22Rv1 (cell line): Measurements from ENCODE around the gene RSRC1.

ENCODE experiments used
- ZFX ChIP-seq: fragments of 450-650 bp; IDR thresholded peaks from 2 replicates; pipeline ENCODE4 v1.6.1; 2017; ENCODE audit warnings: antibody characterized with exemption, borderline replicate concordance
- TF ChIP-seq, protein P1 (sequence below): fragments of 450-650 bp; IDR thresholded peaks from 2 replicates; pipeline ENCODE4 v1.5.1; 2017; ENCODE audit warnings: mild to moderate bottlenecking

DNA sequence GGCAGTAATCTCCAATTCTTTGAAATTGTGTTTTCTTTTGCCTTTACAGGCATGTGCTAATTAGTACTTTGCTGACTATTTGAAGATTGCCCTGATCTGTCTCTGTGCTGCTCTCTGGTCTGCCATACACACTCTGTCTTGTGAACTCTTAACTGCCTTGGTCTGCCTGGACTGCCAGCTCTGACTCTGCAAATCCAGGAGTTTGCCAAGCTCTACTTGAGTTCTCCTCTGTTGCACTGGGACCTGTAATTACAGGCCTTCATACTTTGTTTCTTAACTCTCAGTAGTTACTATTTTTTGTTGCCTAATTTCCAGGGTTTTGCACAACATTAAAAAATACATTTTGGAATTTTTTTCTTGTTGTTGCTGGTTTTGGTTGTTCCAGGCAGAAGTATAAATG is 155.0 kb downstream of the RSRC1 start:
- TF ChIP-seq, protein P1, sequence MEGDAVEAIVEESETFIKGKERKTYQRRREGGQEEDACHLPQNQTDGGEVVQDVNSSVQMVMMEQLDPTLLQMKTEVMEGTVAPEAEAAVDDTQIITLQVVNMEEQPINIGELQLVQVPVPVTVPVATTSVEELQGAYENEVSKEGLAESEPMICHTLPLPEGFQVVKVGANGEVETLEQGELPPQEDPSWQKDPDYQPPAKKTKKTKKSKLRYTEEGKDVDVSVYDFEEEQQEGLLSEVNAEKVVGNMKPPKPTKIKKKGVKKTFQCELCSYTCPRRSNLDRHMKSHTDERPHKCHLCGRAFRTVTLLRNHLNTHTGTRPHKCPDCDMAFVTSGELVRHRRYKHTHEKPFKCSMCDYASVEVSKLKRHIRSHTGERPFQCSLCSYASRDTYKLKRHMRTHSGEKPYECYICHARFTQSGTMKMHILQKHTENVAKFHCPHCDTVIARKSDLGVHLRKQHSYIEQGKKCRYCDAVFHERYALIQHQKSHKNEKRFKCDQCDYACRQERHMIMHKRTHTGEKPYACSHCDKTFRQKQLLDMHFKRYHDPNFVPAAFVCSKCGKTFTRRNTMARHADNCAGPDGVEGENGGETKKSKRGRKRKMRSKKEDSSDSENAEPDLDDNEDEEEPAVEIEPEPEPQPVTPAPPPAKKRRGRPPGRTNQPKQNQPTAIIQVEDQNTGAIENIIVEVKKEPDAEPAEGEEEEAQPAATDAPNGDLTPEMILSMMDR: no peak
- TF ChIP-seq ZFX: no peak
